Measurements from ENCODE around the gene RCAN1. TPM values are rescaled to one million over a fixed set of nuclear protein-coding genes. Genes with fewer than 3 reads are reported as not detected.

Gene RCAN1
- total RNA-seq, 1 donor from 2014 or later, result 61.5 TPM

GRCh38 chr21:34511181-34511580 lies 103.7 kb downstream of the RCAN1 start:
- no peak for TF ChIP-seq CTCF (IDR thresholded peaks at IDR 0.05)
- DNase-seq (ENCODE audit: extremely low spot score, unreplicated experiment), result no peak

GRCh38 chr21:34510148-34511142 lies 104.5 kb downstream of the RCAN1 start:
- no peaks in the 10 kb centered on the region for H3K27me3 Mint-ChIP-seq (ENCODE audit: unreplicated experiment)
- peaks cover 1% of the 10 kb centered on the region for H3K4me1 Mint-ChIP-seq (ENCODE audit: unreplicated experiment)
- peak; percentile 72 for TF ChIP-seq CTCF (IDR thresholded peaks at IDR 0.05)
- H3K36me3 Mint-ChIP-seq (ENCODE audit: unreplicated experiment), result no peaks in the 10 kb centered on the region
- H3K27ac Mint-ChIP-seq (ENCODE audit: unreplicated experiment), result no peak overlapping the region
- no peak for DNase-seq (ENCODE audit: extremely low spot score, unreplicated experiment)
- H3K9me3 Mint-ChIP-seq (ENCODE audit: unreplicated experiment), result no peaks in the 10 kb centered on the region
- no peak overlapping the region for H3K4me3 Mint-ChIP-seq (ENCODE audit: unreplicated experiment)

More at GRCh38 chr21:34511181-34511580, 103.7 kb downstream of the RCAN1 start:
- H3K9me3 Mint-ChIP-seq (ENCODE audit: unreplicated experiment), result no peaks in the 10 kb centered on the region
- no peak overlapping the region for H3K4me3 Mint-ChIP-seq (ENCODE audit: unreplicated experiment)
- H3K27me3 Mint-ChIP-seq (ENCODE audit: unreplicated experiment), result no peaks in the 10 kb centered on the region
- no peaks in the 10 kb centered on the region for H3K36me3 Mint-ChIP-seq (ENCODE audit: unreplicated experiment)
- H3K27ac Mint-ChIP-seq (ENCODE audit: unreplicated experiment), result no peak overlapping the region
- peaks cover 1% of the 10 kb centered on the region for H3K4me1 Mint-ChIP-seq (ENCODE audit: unreplicated experiment)

GRCh38 chr21:34509151-34509550 lies 105.8 kb downstream of the RCAN1 start:
- no peaks in the 10 kb centered on the region for H3K9me3 Mint-ChIP-seq (ENCODE audit: unreplicated experiment)
- H3K4me3 Mint-ChIP-seq (ENCODE audit: unreplicated experiment), result no peak overlapping the region
- H3K27me3 Mint-ChIP-seq (ENCODE audit: unreplicated experiment), result no peaks in the 10 kb centered on the region
- peaks cover 1% of the 10 kb centered on the region for H3K4me1 Mint-ChIP-seq (ENCODE audit: unreplicated experiment)
- no peaks in the 10 kb centered on the region for H3K36me3 Mint-ChIP-seq (ENCODE audit: unreplicated experiment)
- DNase-seq (ENCODE audit: extremely low spot score, unreplicated experiment), result no peak
- H3K27ac Mint-ChIP-seq (ENCODE audit: unreplicated experiment), result no peak overlapping the region
- TF ChIP-seq CTCF (IDR thresholded peaks at IDR 0.05), result peak; percentile 32

- peaks cover 4% of the 10 kb centered on the region for H3K4me1 Mint-ChIP-seq (ENCODE audit: unreplicated experiment)
- H3K4me3 Mint-ChIP-seq (ENCODE audit: unreplicated experiment), result no peak overlapping the region
- TF ChIP-seq CTCF (IDR thresholded peaks at IDR 0.05), result no peak
- no peaks in the 10 kb centered on the region for H3K36me3 Mint-ChIP-seq (ENCODE audit: unreplicated experiment)
- no peaks in the 10 kb centered on the region for H3K27me3 Mint-ChIP-seq (ENCODE audit: unreplicated experiment)
- no peak overlapping the region for H3K27ac Mint-ChIP-seq (ENCODE audit: unreplicated experiment)
- H3K9me3 Mint-ChIP-seq (ENCODE audit: unreplicated experiment), result no peaks in the 10 kb centered on the region
- no peak for DNase-seq (ENCODE audit: extremely low spot score, unreplicated experiment)
Observed at GRCh38 chr21:34504595-34504994, 110.3 kb downstream of the RCAN1 start.

- Mint-ChIP-seq H3K9me3 (ENCODE audit: unreplicated experiment) (peaks cover 9% of the 10 kb centered on the region), H3K27me3 (ENCODE audit: unreplicated experiment) (peaks cover 4% of the 10 kb centered on the region), H3K36me3 (ENCODE audit: unreplicated experiment) (peaks cover 7% of the 10 kb centered on the region), H3K4me3 (ENCODE audit: unreplicated experiment) (no peak overlapping the region), H3K4me1 (ENCODE audit: unreplicated experiment) (peaks cover 20% of the 10 kb centered on the region), H3K27ac (ENCODE audit: unreplicated experiment) (no peak overlapping the region)
- no peak for TF ChIP-seq CTCF (IDR thresholded peaks at IDR 0.05)
- no peak for DNase-seq (ENCODE audit: extremely low spot score, unreplicated experiment)
Observed at GRCh38 chr21:34502480-34503106, 112.3 kb downstream of the RCAN1 start.

All from osteocyte (in vitro differentiated cells).